Spleen (tissue), 11 donors: Measurements from ENCODE around the gene CFAP221. TPM values are rescaled to one million over a fixed set of nuclear protein-coding genes. Genes with fewer than 3 reads are reported as not detected.

Experiments used
- DNase-seq: peaks from one replicate; pipeline ENCODE4 v3.0.0-alpha.2; 2020
- H3K27ac ChIP-seq, 8 donors: fragments of 200-600 bp; sonication (generic) in 7 of 8; 1 replicate in 4 of 8; 2 replicates in 4 of 8; pipeline versions ENCODE4 v1.5.0 to v1.8.0; 2016 to 2021; ENCODE audit warnings: inconsistent platforms in 4 of 8, mild to moderate bottlenecking in 4 of 8, moderate library complexity in 1 of 8
- H3K27me3 ChIP-seq, 7 donors: fragments of 200-600 bp; sonication (generic) in 6 of 7; replicated peaks in 1 of 7; 1 replicate in 4 of 7; 2 replicates in 3 of 7; pipeline versions ENCODE4 v1.5.0 to v1.8.0; 2016 to 2021; ENCODE audit warnings: inconsistent platforms in 3 of 7, mild to moderate bottlenecking in 1 of 7
- H3K36me3 ChIP-seq, 6 donors: fragments of 200-600 bp; sonication (generic) in 5 of 6; 1 replicate in 4 of 6; 2 replicates in 2 of 6; pipeline versions ENCODE4 v1.5.0 to v1.8.0; 2016 to 2021; ENCODE audit warnings: inconsistent platforms in 2 of 6
- H3K4me1 ChIP-seq, 6 donors: fragments of 200-600 bp; sonication (generic) in 5 of 6; 1 replicate in 3 of 6; 2 replicates in 3 of 6; pipeline versions ENCODE4 v1.5.0 to v1.8.0; 2016 to 2021; ENCODE audit warnings: inconsistent platforms in 3 of 6
- H3K4me3 ChIP-seq, 8 donors: fragments of 200-600 bp; sonication (generic) in 7 of 8; 1 replicate in 4 of 8; 2 replicates in 4 of 8; pipeline versions ENCODE4 v1.5.0 to v1.8.0; 2016 to 2021; ENCODE audit warnings: inconsistent platforms in 4 of 8, mild to moderate bottlenecking in 4 of 8, moderate library complexity in 2 of 8
- H3K9me3 ChIP-seq, 8 donors: fragments of 200-600 bp; sonication (generic) in 7 of 8; 1 replicate in 4 of 8; 2 replicates in 4 of 8; pipeline versions ENCODE4 v1.5.0 to v1.8.0; 2016 to 2021; ENCODE audit warnings: inconsistent platforms in 4 of 8
- POLR2A ChIP-seq, 3 donors: fragments of 450-650 bp; IDR thresholded peaks; one replicate each; pipeline ENCODE4 v1.5.1; 2017; ENCODE audit warnings: antibody characterized with exemption in 3 of 3, mild to moderate bottlenecking in 1 of 3
- POLR2AphosphoS5 ChIP-seq, 3 donors: sonication (generic); formaldehyde crosslinking; IDR thresholded peaks; one replicate each; pipeline ENCODE4 v1.5.1; 2017; ENCODE audit warnings: antibody characterized with exemption in 3 of 3
- WGBS, 5 donors: extraction: QIAGEN DNeasy Blood & Tissue Kit in 3 of 5; methylation state at CpG; one replicate each; pipeline versions ENCODE4 v1.1.5 to v1.1.7; 2013 to 2018; 5-methylcytosine and 5-hydroxymethylcytosine counted together
- intact Hi-C: fragments of 100-400 bp; cut with DNase I; formaldehyde crosslinking; loops from one replicate; pipeline ENCODE4 v1.15.0; 2023; ENCODE audit warnings: low total_unique reads
- polyA plus RNA-seq, 3 donors: library from polyadenylated mRNA; stranded (reverse); fragments of 200-250 nt; gene quantifications; one replicate each; pipeline ENCODE4 v1.2.1, GENCODE V29; 2013
- total RNA-seq, 7 donors: library from RNA; depleted of rRNA in 3 of 7; stranded (reverse); fragments of >200 nt in 3 of 7; fragmentation: NEBNext Ultra II Directional in 4 of 7; extraction: Animal tissue kit (Norgen Biotek cat#: 25700) in 4 of 7; gene quantifications; one replicate each; pipeline versions ENCODE4 v1.1.0 to v1.2.1, GENCODE V29; 2016 to 2021
- TF ChIP-seq, protein P1 (sequence below), 11 experiments: fragments of 200-600 bp in 7 of 11; fragments of 450-650 bp in 4 of 11; sonication (generic) in 4 of 11; IDR thresholded peaks in 8 of 11; conservative IDR thresholded peaks in 3 of 11; 1 replicate in 7 of 11; 2 replicates in 4 of 11; pipeline versions ENCODE4 v1.4.0 to v1.8.0; 2016 to 2021; ENCODE audit warnings: antibody characterized with exemption in 11 of 11, inconsistent platforms in 4 of 11, mild to moderate bottlenecking in 1 of 11
- donor health status: healthy with polysubstance abuse.
- donor health status: DM: no; HTN: no; CAD: no; lungs with moderate emphysema.
- donor health status: DM: no; HTN: no; CAD: no.
- donor health status: Bipolar disorder and iron deficiency.
- donor health status: healthy.
- donor health status: DM: no; HTN: no; CAD: no.
- donor health status: DM: yes; HTN: yes; CAD: no.

The CFAP221 gene
- total and polyA plus RNA-seq, 10 donors: 0.06 to 1.5 (median 0.55) TPM; not detected in 2

DNA sequence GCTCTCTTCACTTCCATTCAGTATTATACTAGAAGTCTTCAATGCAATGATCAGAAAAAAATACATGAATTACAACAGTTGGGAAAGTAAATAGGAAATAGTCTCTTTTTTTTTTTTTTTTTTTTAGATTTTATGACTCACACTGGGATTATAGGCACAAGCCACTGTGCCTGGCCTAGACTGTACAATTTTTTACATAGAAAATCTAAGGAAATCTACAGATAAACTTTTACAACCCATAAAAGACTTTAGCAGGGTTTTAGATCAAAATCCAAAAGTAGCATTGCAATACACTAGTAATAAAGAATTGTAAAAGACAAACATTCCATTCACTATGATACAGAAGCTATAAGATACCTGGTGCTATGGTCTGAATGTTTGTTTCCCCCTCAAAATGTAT lies 39.0 kb downstream of the CFAP221 start:
- Histone ChIP-seq H3K4me1 (no peaks in the 10 kb centered on the region), H3K9me3 (peaks cover 0 to 17% (median 12%) of the 10 kb centered on the region in 8 donors), H3K27me3 (no peaks in the 10 kb centered on the region), H3K27ac (no peak overlapping the region), H3K36me3 (no peaks in the 10 kb centered on the region), H3K4me3 (no peak overlapping the region)
- TF ChIP-seq, protein P1, sequence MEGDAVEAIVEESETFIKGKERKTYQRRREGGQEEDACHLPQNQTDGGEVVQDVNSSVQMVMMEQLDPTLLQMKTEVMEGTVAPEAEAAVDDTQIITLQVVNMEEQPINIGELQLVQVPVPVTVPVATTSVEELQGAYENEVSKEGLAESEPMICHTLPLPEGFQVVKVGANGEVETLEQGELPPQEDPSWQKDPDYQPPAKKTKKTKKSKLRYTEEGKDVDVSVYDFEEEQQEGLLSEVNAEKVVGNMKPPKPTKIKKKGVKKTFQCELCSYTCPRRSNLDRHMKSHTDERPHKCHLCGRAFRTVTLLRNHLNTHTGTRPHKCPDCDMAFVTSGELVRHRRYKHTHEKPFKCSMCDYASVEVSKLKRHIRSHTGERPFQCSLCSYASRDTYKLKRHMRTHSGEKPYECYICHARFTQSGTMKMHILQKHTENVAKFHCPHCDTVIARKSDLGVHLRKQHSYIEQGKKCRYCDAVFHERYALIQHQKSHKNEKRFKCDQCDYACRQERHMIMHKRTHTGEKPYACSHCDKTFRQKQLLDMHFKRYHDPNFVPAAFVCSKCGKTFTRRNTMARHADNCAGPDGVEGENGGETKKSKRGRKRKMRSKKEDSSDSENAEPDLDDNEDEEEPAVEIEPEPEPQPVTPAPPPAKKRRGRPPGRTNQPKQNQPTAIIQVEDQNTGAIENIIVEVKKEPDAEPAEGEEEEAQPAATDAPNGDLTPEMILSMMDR (IDR thresholded peaks at IDR 0.05 in 8 of 11, conservative IDR thresholded peaks at IDR 0.05 in 3 of 11): no peak
- DNase-seq: no peak
- intact Hi-C loops: no loop called here

DNA sequence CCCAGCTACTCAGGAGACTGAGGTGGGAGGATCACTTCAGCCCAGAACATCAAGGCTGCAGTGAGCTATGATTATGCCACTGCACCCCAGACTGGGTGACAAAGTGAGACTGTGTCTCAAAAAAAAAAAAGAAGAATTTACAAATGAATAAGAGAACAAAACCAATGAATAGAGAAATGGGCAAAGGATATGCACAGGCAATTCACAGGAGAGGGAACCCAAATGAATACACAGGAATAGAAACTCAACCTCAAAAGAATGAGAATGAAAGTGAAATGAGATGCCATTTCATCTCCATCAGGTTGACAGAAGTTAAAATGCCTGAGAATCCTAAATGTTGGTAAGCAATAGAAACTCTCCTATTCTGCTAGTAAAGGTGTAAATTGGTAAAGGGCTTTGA lies 40.2 kb downstream of the CFAP221 start:
- no peaks in the 10 kb centered on the region for H3K4me1 ChIP-seq
- TF ChIP-seq, protein P1 (IDR thresholded peaks at IDR 0.05 in 8 of 11, conservative IDR thresholded peaks at IDR 0.05 in 3 of 11): no peak
- TF ChIP-seq POLR2AphosphoS5 (IDR thresholded peaks at IDR 0.05) (no peak), POLR2A (IDR thresholded peaks at IDR 0.05) (no peak)
- H3K27ac ChIP-seq: no peak overlapping the region
- H3K4me3 ChIP-seq: no peak overlapping the region
- H3K36me3 ChIP-seq: no peaks in the 10 kb centered on the region
- H3K27me3 ChIP-seq: no peaks in the 10 kb centered on the region
- peaks cover 0 to 17% (median 11%) of the 10 kb centered on the region in 8 donors for H3K9me3 ChIP-seq
- no peak for DNase-seq
- intact Hi-C loops: no loop called here

DNA sequence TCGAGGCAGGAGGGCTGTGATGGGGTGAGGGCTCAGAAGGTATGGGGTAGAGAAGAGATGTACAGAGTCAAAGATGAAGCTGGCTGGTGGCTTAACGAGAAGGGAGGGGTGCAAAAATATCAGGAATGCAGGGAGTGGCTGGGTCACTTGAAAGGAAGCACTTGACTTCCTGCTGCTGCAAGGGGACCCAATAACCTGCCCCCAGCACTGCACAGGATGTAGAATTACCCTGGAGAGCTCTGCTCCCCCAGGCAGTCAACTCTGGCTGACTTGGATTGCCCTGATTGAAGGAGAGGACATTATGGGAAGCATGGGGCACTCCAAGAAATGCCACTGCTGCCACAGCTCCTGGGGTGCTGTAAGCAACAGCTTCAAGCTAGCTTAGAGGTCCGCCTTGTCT lies 41.8 kb downstream of the CFAP221 start:
- H3K4me1 ChIP-seq: no peaks in the 10 kb centered on the region
- DNase-seq: no peak
- H3K27ac ChIP-seq: no peak overlapping the region
- H3K27me3 ChIP-seq: peaks cover 0 to 6% (median 0%) of the 10 kb centered on the region in 7 donors
- H3K36me3 ChIP-seq: no peaks in the 10 kb centered on the region
- TF ChIP-seq POLR2A (IDR thresholded peaks at IDR 0.05) (no peak), POLR2AphosphoS5 (IDR thresholded peaks at IDR 0.05) (no peak)
- TF ChIP-seq, protein P1 (IDR thresholded peaks at IDR 0.05 in 8 of 11, conservative IDR thresholded peaks at IDR 0.05 in 3 of 11): no peak
- intact Hi-C loops: no loop called here
- 33 to 64% (median 47%) methylated on average over 3 of the region's 3 CpGs for WGBS, 5 donors
- H3K4me3 ChIP-seq: no peak overlapping the region
- H3K9me3 ChIP-seq: peaks cover 0 to 17% (median 11%) of the 10 kb centered on the region in 8 donors

DNA sequence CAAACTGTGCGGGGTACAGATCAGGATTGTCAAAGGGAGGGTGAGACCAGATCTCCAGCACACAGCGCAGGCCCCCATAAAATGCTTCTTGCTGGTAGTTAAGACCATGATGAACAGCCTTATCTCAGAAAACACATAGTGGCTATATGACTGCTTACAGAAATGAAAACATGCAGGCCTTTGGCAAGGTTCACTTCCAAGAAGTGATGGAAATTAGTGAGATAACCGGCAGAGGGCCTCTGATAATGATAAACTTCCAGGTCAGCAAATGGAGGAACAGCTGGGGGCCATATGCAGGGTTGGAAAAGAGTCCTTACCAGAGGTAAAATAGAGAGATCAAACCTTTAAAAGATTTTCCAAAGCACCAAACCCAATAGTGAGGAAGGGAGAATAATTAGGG lies 46.6 kb downstream of the CFAP221 start:
- 34 to 82% (median 74%) methylated on average over 3 of the region's 3 CpGs for WGBS, 5 donors
- no peak overlapping the region for H3K4me3 ChIP-seq
- H3K36me3 ChIP-seq: no peaks in the 10 kb centered on the region
- H3K4me1 ChIP-seq: no peaks in the 10 kb centered on the region
- DNase-seq: no peak
- TF ChIP-seq, protein P1 (IDR thresholded peaks at IDR 0.05 in 8 of 11, conservative IDR thresholded peaks at IDR 0.05 in 3 of 11): no peak
- TF ChIP-seq POLR2A (IDR thresholded peaks at IDR 0.05): no peak
- TF ChIP-seq POLR2AphosphoS5 (IDR thresholded peaks at IDR 0.05): no peak
- no peaks in the 10 kb centered on the region for H3K9me3 ChIP-seq
- intact Hi-C loops: no loop called here
- no peak overlapping the region for H3K27ac ChIP-seq
- H3K27me3 ChIP-seq: peaks cover 0 to 6% (median 0%) of the 10 kb centered on the region in 7 donors
